HepG2 (cell line): Measurements from ENCODE around the gene PIEZO2. TPM values are rescaled to one million over a fixed set of nuclear protein-coding genes. Genes with fewer than 3 reads are reported as not detected.

ENCODE experiments used
- ARNT ChIP-seq: fragments of 450-650 bp; IDR thresholded peaks from 2 replicates; pipeline ENCODE4 v1.6.1; 2017
- ASH2L ChIP-seq: fragments of 300-600, 200-600 bp; sonication (generic); IDR thresholded peaks from 2 replicates; pipeline ENCODE4 v1.7.0; 2017; ENCODE audit warnings: low read depth, mild to moderate bottlenecking, moderate library complexity, mixed read lengths, low read length; ENCODE audit not compliant: insufficient read length
- CBX5 ChIP-seq: sonication (generic); formaldehyde crosslinking; IDR thresholded peaks from 2 replicates; pipeline ENCODE4 v1.4.0; 2020; ENCODE audit warnings: missing genetic modification reagents, borderline replicate concordance
- FOXP4 ChIP-seq: sonication (generic); formaldehyde crosslinking; IDR thresholded peaks from 2 replicates; pipeline ENCODE4 v1.4.0; 2020; ENCODE audit warnings: missing genetic modification reagents
- GATAD2A ChIP-seq: IDR thresholded peaks from 2 replicates; pipeline ENCODE4 v1.6.1; 2016
- HOXA3 ChIP-seq: sonication (generic); formaldehyde crosslinking; IDR thresholded peaks from 2 replicates; pipeline ENCODE4 v1.5.0; 2020; ENCODE audit warnings: missing genetic modification reagents
- KLF16 ChIP-seq, 2 experiments: sonication (generic) in 1 of 2; formaldehyde crosslinking in 1 of 2; IDR thresholded peaks; 2 replicates each; pipeline versions ENCODE4 v1.6.1 to v1.8.0; 2016 to 2023; ENCODE audit warnings: missing genetic modification reagents in 2 of 2, missing compliant biosample characterization in 1 of 2
- KLF6 ChIP-seq: IDR thresholded peaks from 2 replicates; pipeline ENCODE4 v1.8.0; 2016; ENCODE audit warnings: missing biosample characterization, missing genetic modification reagents
- KLF9 ChIP-seq: IDR thresholded peaks from 2 replicates; pipeline ENCODE4 v1.6.1; 2016; ENCODE audit warnings: low read depth
- MAFF ChIP-seq: IDR thresholded peaks from 2 replicates; pipeline ENCODE4 v1.6.1; 2011; ENCODE audit warnings: low read depth, low read length, improper control_type of control experiment
- MLX ChIP-seq: IDR thresholded peaks from 2 replicates; pipeline ENCODE4 v1.6.1; 2016
- NFE2L2 ChIP-seq: fragments of 150-350 bp; IDR thresholded peaks from 2 replicates; pipeline ENCODE4 v1.6.1; 2014; ENCODE audit warnings: low read length
- NRL ChIP-seq: sonication (generic); formaldehyde crosslinking; IDR thresholded peaks from 2 replicates; pipeline ENCODE4 v1.5.0; 2020; ENCODE audit warnings: missing genetic modification reagents, mild to moderate bottlenecking, moderate library complexity, borderline replicate concordance
- RAD51 ChIP-seq: fragments of 450-650 bp; IDR thresholded peaks from 2 replicates; pipeline ENCODE4 v1.6.1; 2016; ENCODE audit warnings: borderline replicate concordance
- SCMH1 ChIP-seq: sonication (generic); formaldehyde crosslinking; IDR thresholded peaks from 2 replicates; pipeline ENCODE4 v1.9.0; 2021; ENCODE audit warnings: missing genetic modification reagents, mild to moderate bottlenecking, borderline replicate concordance
- SMYD3 ChIP-seq: sonication (generic); formaldehyde crosslinking; IDR thresholded peaks from 2 replicates; pipeline ENCODE4 v1.8.1; 2023; ENCODE audit warnings: mild to moderate bottlenecking, missing genetic modification reagents
- ZNF224 ChIP-seq: sonication (generic); formaldehyde crosslinking; IDR thresholded peaks from 2 replicates; pipeline ENCODE4 v1.5.0; 2020; ENCODE audit warnings: mild to moderate bottlenecking, missing genetic modification reagents
- ZNF235 ChIP-seq: sonication (generic); formaldehyde crosslinking; IDR thresholded peaks from 2 replicates; pipeline ENCODE4 v1.8.1; 2023; ENCODE audit warnings: mild to moderate bottlenecking, missing genetic modification reagents, borderline replicate concordance
- ZNF431 ChIP-seq: sonication (generic); formaldehyde crosslinking; IDR thresholded peaks from 2 replicates; pipeline ENCODE4 v1.9.0; 2022; ENCODE audit warnings: missing genetic modification reagents, low read depth, mild to moderate bottlenecking, borderline replicate concordance
- ZNF7 ChIP-seq: IDR thresholded peaks from 2 replicates; pipeline ENCODE4 v1.6.1; 2016; ENCODE audit warnings: missing biosample characterization, missing genetic modification reagents
- ZNF788 ChIP-seq: sonication (generic); formaldehyde crosslinking; IDR thresholded peaks from 2 replicates; pipeline ENCODE4 v1.5.0; 2020; ENCODE audit warnings: mild to moderate bottlenecking, missing genetic modification reagents, borderline replicate concordance
- ZNF850 ChIP-seq: sonication (generic); formaldehyde crosslinking; conservative IDR thresholded peaks from 2 replicates; pipeline ENCODE4 v1.9.0; 2021; ENCODE audit warnings: mild to moderate bottlenecking, missing genetic modification reagents
- ZSCAN29 ChIP-seq: sonication (generic); formaldehyde crosslinking; conservative IDR thresholded peaks from 2 replicates; pipeline ENCODE4 v1.4.0; 2020; ENCODE audit warnings: mild to moderate bottlenecking, missing genetic modification reagents
- polyA plus RNA-seq, 8 experiments: library from polyadenylated mRNA; depleted of rRNA in 3 of 8; stranded (reverse) in 7 of 8; unstranded in 1 of 8; fragments of >200 nt; fragmentation: Illumina TruSeq in 4 of 8; extraction: Trizol in 4 of 8; gene quantifications; 2 replicates each; pipeline versions ENCODE4 v1.2.1 to v1.2.3, GENCODE V29; 2011 to 2016; ENCODE audit warnings: low read depth in 4 of 8, missing spikeins in 1 of 8, mixed read lengths in 1 of 8; ENCODE audit not compliant: insufficient read depth in 1 of 8
- total RNA-seq, 5 experiments: library from RNA; depleted of rRNA; stranded (reverse); fragments of >200 nt; fragmentation: Illumina TruSeq; extraction: Trizol; gene quantifications; 2 replicates each; pipeline ENCODE4 v1.2.3, GENCODE V29; 2016; ENCODE audit warnings: low read depth in 1 of 5
- TF ChIP-seq, protein P1 (sequence below): sonication (generic); formaldehyde crosslinking; IDR thresholded peaks from 2 replicates; pipeline ENCODE4 v1.5.1; 2020; ENCODE audit warnings: missing genetic modification reagents, mild to moderate bottlenecking, borderline replicate concordance
- TF ChIP-seq, protein P2 (sequence below): sonication (generic); formaldehyde crosslinking; IDR thresholded peaks from 2 replicates; pipeline ENCODE4 v1.4.0; 2020; ENCODE audit warnings: missing genetic modification reagents, mild to moderate bottlenecking, borderline replicate concordance

The PIEZO2 gene
- total and polyA plus RNA-seq, 2 of the 13 experiments (the other 11 are each of a cell fraction or from before 2014, with no cell fraction given) = 15.2 to 27.2 TPM

DNA sequence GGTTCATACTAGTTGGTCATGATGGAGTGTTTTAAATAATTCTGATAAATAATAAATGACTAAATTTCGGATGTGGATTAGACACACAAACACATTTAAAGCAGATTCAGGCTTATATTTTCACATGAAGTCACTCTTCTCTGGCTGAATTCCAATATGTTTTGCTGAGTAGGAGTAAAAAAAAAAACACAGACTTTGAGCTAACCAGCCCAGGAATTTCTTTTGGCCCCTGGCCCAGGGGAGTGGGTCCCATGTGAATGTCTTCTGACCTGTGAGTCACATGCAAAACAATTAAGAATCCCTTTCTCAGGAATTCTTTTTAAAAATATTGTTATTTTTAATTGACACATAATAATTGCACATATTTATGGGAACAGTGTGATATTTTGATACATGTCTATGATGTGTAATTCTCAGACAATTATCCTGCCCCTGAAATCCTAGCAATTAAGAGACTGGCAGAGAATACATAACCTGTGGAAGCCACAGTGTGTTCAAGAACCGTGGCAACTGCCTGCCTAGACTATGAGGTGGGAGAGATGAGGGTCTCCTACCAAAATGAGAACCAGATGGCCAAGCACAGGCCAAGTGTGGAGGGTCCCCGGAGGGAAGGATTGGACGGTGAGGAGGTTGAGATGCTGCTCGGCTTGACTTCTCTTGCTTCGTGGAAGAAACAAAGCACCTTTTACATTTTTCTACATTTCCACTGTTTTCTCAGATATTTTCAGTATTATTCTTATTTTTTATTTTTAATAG, 236.4 kb downstream of the PIEZO2 start (continued):
- TF ChIP-seq FOXP4 = peak; percentile 42; the same call in 1 of the 2 replicates
- TF ChIP-seq ZNF235 (CRISPR knock-in tag) = no peak
- TF ChIP-seq, protein P1, sequence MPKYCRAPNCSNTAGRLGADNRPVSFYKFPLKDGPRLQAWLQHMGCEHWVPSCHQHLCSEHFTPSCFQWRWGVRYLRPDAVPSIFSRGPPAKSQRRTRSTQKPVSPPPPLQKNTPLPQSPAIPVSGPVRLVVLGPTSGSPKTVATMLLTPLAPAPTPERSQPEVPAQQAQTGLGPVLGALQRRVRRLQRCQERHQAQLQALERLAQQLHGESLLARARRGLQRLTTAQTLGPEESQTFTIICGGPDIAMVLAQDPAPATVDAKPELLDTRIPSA (CRISPR knock-in tag) = no peak
- TF ChIP-seq SMYD3 (CRISPR knock-in tag) = no peak
- TF ChIP-seq ASH2L = peak; percentile 46
- peak; percentile 88 for TF ChIP-seq MLX (CRISPR knock-in tag)
- no peak for TF ChIP-seq ZNF224 (CRISPR knock-in tag)
- no peak for TF ChIP-seq CBX5
- TF ChIP-seq NRL (CRISPR knock-in tag) = no peak
- no peak for TF ChIP-seq NFE2L2
- TF ChIP-seq RAD51 = no peak
- TF ChIP-seq KLF16 (CRISPR knock-in tag; IDR thresholded peaks at IDR 0.05) = no peak
- TF ChIP-seq ZNF7 (CRISPR knock-in tag) = no peak
- peak; percentile 47; the same call in 1 of the 2 replicates for TF ChIP-seq GATAD2A (CRISPR knock-in tag)
- TF ChIP-seq ARNT = no peak
- TF ChIP-seq, protein P2, sequence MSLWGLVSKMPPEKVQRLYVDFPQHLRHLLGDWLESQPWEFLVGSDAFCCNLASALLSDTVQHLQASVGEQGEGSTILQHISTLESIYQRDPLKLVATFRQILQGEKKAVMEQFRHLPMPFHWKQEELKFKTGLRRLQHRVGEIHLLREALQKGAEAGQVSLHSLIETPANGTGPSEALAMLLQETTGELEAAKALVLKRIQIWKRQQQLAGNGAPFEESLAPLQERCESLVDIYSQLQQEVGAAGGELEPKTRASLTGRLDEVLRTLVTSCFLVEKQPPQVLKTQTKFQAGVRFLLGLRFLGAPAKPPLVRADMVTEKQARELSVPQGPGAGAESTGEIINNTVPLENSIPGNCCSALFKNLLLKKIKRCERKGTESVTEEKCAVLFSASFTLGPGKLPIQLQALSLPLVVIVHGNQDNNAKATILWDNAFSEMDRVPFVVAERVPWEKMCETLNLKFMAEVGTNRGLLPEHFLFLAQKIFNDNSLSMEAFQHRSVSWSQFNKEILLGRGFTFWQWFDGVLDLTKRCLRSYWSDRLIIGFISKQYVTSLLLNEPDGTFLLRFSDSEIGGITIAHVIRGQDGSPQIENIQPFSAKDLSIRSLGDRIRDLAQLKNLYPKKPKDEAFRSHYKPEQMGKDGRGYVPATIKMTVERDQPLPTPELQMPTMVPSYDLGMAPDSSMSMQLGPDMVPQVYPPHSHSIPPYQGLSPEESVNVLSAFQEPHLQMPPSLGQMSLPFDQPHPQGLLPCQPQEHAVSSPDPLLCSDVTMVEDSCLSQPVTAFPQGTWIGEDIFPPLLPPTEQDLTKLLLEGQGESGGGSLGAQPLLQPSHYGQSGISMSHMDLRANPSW (CRISPR knock-in tag) = no peak
- TF ChIP-seq MAFF = peak; percentile 91
- no peak for TF ChIP-seq ZSCAN29
- no peak for TF ChIP-seq ZNF850
- TF ChIP-seq KLF6 (CRISPR knock-in tag) = no peak
- no peak for TF ChIP-seq HOXA3 (CRISPR knock-in tag)
- no peak for TF ChIP-seq KLF9 (CRISPR knock-in tag)
- no peak for TF ChIP-seq ZNF788 (CRISPR knock-in tag)
- no peak for TF ChIP-seq SCMH1 (CRISPR knock-in tag)
- no peak for TF ChIP-seq ZNF431
